K562 (cell line): ENCODE measurements around the gene LCA5L. TPM values are rescaled to one million over a fixed set of nuclear protein-coding genes. Genes with fewer than 3 reads are reported as not detected.

Experiments
- ASH1L ChIP-seq: fragments of 450-650 bp; IDR thresholded peaks from 2 replicates; pipeline ENCODE4 v1.6.1; 2018; ENCODE audit warnings: borderline replicate concordance, mild to moderate bottlenecking, low read depth; ENCODE audit not compliant: partially characterized antibody
- ESRRA ChIP-seq: fragments of 450-650 bp; IDR thresholded peaks from 2 replicates; pipeline ENCODE4 v1.6.1; 2014; ENCODE audit warnings: low read depth, mild to moderate bottlenecking, moderate library complexity, borderline replicate concordance
- FOXJ2 ChIP-seq: fragments of 200-800 bp; sonication (Bioruptor generic); IDR thresholded peaks from 2 replicates; pipeline ENCODE4 v1.6.1; 2016; ENCODE audit warnings: missing genetic modification characterization, missing compliant biosample characterization
- HDAC6 ChIP-seq: IDR thresholded peaks from 2 replicates; pipeline ENCODE4 v1.6.1; 2012; ENCODE audit warnings: low read depth, mild to moderate bottlenecking, control low read depth, inconsistent platforms, low read length, moderate library complexity
- MNT ChIP-seq, 2 experiments: fragments of 450-650 bp; conservative IDR thresholded peaks; 2 replicates each; pipeline ENCODE4 v1.6.1; 2017; ENCODE audit warnings: mild to moderate bottlenecking in 2 of 2, moderate library complexity in 2 of 2
- POLR2B ChIP-seq: fragments of 450-650 bp; IDR thresholded peaks from 2 replicates; pipeline ENCODE4 v1.6.1; 2018; ENCODE audit warnings: low read depth; ENCODE audit not compliant: partially characterized antibody
- RAD21 ChIP-seq, 2 experiments: fragments of 250-450 bp in 1 of 2; fragments of 450-650 bp in 1 of 2; sonication (Bioruptor Pico) in 1 of 2; formaldehyde crosslinking in 1 of 2; IDR thresholded peaks in 1 of 2; conservative IDR thresholded peaks in 1 of 2; 2 replicates each; pipeline versions ENCODE4 v1.4.0 to v1.8.0; 2020 to 2022; ENCODE audit warnings: mild to moderate bottlenecking in 2 of 2, moderate library complexity in 1 of 2
- SETDB1 ChIP-seq: IDR thresholded peaks from one replicate; pipeline ENCODE4 v1.6.1; 2012; ENCODE audit warnings: low read length, control low read depth, inconsistent platforms
- SMC3 ChIP-seq: conservative IDR thresholded peaks from 2 replicates; pipeline ENCODE4 v1.6.1; 2011; ENCODE audit warnings: low read depth, low read length, improper control_type of control experiment; ENCODE audit not compliant: insufficient read depth
- SRF ChIP-seq, 2 experiments: fragments of 250-450, 450-650 bp in 1 of 2; sonication (Bioruptor Pico) in 1 of 2; sonication (generic) in 1 of 2; formaldehyde crosslinking; IDR thresholded peaks; 2 replicates each; pipeline versions ENCODE4 v1.5.0 to v1.5.1; 2020 to 2022; ENCODE audit warnings: mild to moderate bottlenecking in 1 of 2, missing genetic modification reagents in 1 of 2
- TBP ChIP-seq: optimal IDR thresholded peaks from 2 replicates; pipeline ENCODE3; 2011; ENCODE audit warnings: low read depth, low read length, improper control_type of control experiment
- ZNF41 ChIP-seq: fragments of 250-450 bp; sonication (Bioruptor Pico); conservative IDR thresholded peaks from 2 replicates; pipeline ENCODE4 v1.4.0; 2020; ENCODE audit warnings: mild to moderate bottlenecking
- ZNF518B ChIP-seq: fragments of 250-450 bp; sonication (Bioruptor Pico); IDR thresholded peaks from 2 replicates; pipeline ENCODE4 v1.5.0; 2021; ENCODE audit warnings: mild to moderate bottlenecking, moderate library complexity
- polyA plus RNA-seq, 8 experiments: library from polyadenylated mRNA; depleted of rRNA in 4 of 8; stranded (reverse) in 5 of 8; unstranded in 3 of 8; fragments of >200 nt; fragmentation: Nextera tagmentation in 2 of 8; fragmentation: Illumina TruSeq in 1 of 8; extraction: Ambion mirVana in 2 of 8; extraction: Trizol in 1 of 8; gene quantifications; 2 replicates each; pipeline versions ENCODE4 v1.2.1 to v1.2.3, GENCODE V29; 2011 to 2014; ENCODE audit warnings: inconsistent platforms in 1 of 8, missing spikeins in 1 of 8
- total RNA-seq, 7 experiments: library from RNA; depleted of rRNA in 6 of 7; stranded (reverse); fragments of >200 nt in 6 of 7; fragmentation: Illumina TruSeq in 2 of 7; extraction: Trizol in 2 of 7; gene quantifications; 2 replicates each; pipeline versions ENCODE4 v1.2.1 to v1.2.3, GENCODE V29; 2011 to 2021; ENCODE audit warnings: low replicate concordance in 1 of 7

Gene LCA5L
- total and polyA plus RNA-seq, 9 of the 15 experiments (the other 6 are each of a cell fraction or from before 2014, with no cell fraction given) = 1.8 to 4.9 (median 3.8) TPM

GRCh38 chr21:39441502-39442475 is 3.8 kb downstream of the LCA5L start (continued):
- TF ChIP-seq MNT (conservative IDR thresholded peaks at IDR 0.05) = 0 out of 4 replicates have a peak, but pooled peaks of 1 of the 2 experiments have one; percentile 26
- peak; percentile 57; the same call in 1 of the 2 replicates for TF ChIP-seq FOXJ2 (tag)
- TF ChIP-seq ZNF41 (CRISPR knock-in tag) = no peak
- peak; percentile 37; the same call in 1 of the 2 replicates for TF ChIP-seq ESRRA
- TF ChIP-seq SRF (CRISPR knock-in tag; IDR thresholded peaks at IDR 0.05) = no peak
- no peak for TF ChIP-seq POLR2B
- TF ChIP-seq SMC3 = peak; percentile 77
- no peak for TF ChIP-seq ASH1L
- TF ChIP-seq HDAC6 = no peak
- peak; percentile 32; the same call in 1 of the 2 replicates for TF ChIP-seq ZNF518B (CRISPR knock-in tag)
- TF ChIP-seq SETDB1 = no peak
- peak; percentile 91 to 93 for TF ChIP-seq RAD21 (CRISPR knock-in tag; conservative IDR thresholded peaks at IDR 0.05 in 1 of 2, IDR thresholded peaks at IDR 0.05 in 1 of 2)
- TF ChIP-seq TBP = no peak
